Breast epithelium (tissue), 3 donors: ENCODE measurements around the gene AGRP.

Source experiments
- CTCF ChIP-seq, 3 donors: fragments of 450-650 bp; IDR thresholded peaks; one replicate each; pipeline ENCODE4 v1.5.1; 2016 to 2017; ENCODE audit warnings: antibody characterized with exemption in 3 of 3, mild to moderate bottlenecking in 3 of 3, moderate library complexity in 3 of 3
- POLR2A ChIP-seq: fragments of 450-650 bp; IDR thresholded peaks from one replicate; pipeline ENCODE4 v1.6.1; 2016; ENCODE audit warnings: antibody characterized with exemption, mild to moderate bottlenecking, moderate library complexity
- POLR2AphosphoS5 ChIP-seq, 3 donors: sonication (generic); formaldehyde crosslinking; IDR thresholded peaks; one replicate each; pipeline ENCODE4 v1.6.1; 2017; ENCODE audit warnings: antibody characterized with exemption in 3 of 3

GRCh38 chr16:67451061-67451703, 32.2 kb downstream of the AGRP start:
- TF ChIP-seq CTCF (IDR thresholded peaks at IDR 0.05) (no peak), POLR2AphosphoS5 (IDR thresholded peaks at IDR 0.05) (no peak), POLR2A (no peak)
